Measurements from ENCODE around the gene CNN2.

The CNN2 gene

GRCh38 chr19:996051-996838, 30.2 kb upstream of the CNN2 start:
- FAIRE-seq, result no peak

- no peak for FAIRE-seq
These were observed 28.3 kb upstream of the CNN2 start for GRCh38 chr19:998064-998463.

DNA sequence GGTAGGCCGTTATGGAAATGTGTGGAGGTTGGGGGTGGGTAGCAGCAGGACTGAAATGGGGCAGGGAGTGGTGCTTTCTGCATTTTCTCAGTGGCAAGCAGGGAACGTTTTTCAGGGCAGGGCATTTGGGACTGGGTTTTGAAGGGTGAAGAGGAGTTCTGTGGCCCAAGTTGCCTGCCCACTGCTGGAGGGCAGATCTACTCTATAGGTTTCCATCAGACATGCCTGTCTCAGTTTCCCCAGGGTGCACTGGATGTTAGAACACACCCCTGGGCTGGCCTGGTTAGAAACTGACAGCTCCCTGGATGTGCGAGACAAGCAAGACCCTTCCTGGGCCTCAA, 27.1 kb upstream of the CNN2 start:
- no peak for FAIRE-seq

GRCh38 chr19:1000095-1000494, 26.3 kb upstream of the CNN2 start, which contains the start of gene GRIN3B:
TSS of gene GRIN3B (plus strand) at chr19:1000419. CDS start at chr19:1000438, 19 bp downstream.
- FAIRE-seq, result no peak

- FAIRE-seq, result no peak
These were observed 25.5 kb upstream of the CNN2 start for GRCh38 chr19:1000591-1001537.

- FAIRE-seq, result no peak
These were observed 24.8 kb upstream of the CNN2 start for GRCh38 chr19:1001538-1002166.

DNA sequence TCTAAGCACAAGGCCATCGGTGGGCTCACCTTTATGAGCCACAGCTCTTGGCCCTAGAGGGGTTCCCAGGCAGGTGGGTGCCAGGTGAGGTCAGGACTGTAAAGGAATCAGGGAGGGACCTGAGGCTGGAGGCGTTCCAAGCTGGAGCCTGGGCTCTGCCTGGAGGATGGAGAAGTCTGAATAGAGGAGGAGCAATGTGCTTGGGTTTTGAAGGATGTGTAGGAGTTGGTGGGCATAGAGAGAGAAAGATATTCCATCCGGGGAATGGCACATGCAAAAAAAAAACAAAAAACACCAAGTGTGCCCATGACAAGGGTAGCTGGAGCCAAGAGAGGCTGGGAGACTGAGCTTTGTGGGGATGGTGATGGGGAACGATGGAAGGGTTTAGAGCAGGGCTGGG, 23.8 kb upstream of the CNN2 start:
- FAIRE-seq, result no peak

DNA sequence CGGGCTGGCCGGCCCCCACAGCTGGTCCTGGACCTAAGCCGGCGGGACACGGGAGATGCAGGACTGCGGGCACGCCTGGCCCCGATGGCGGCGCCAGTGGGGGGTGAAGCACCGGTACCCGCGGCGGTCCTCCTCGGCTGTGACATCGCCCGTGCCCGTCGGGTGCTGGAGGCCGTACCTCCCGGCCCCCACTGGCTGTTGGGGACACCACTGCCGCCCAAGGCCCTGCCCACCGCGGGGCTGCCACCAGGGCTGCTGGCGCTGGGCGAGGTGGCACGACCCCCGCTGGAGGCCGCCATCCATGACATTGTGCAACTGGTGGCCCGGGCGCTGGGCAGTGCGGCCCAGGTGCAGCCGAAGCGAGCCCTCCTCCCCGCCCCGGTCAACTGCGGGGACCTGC, 23.1 kb upstream of the CNN2 start:
- FAIRE-seq, result no peak

- no peak for FAIRE-seq
These were observed 22.1 kb upstream of the CNN2 start for GRCh38 chr19:1004204-1004802.

GRCh38 chr19:1004803-1005664, 21.4 kb upstream of the CNN2 start:
- no peak for FAIRE-seq

GRCh38 chr19:1006711-1007398, 19.6 kb upstream of the CNN2 start:
- no peak for FAIRE-seq

- no peak for FAIRE-seq
These were observed 18.8 kb upstream of the CNN2 start for GRCh38 chr19:1007399-1008251.

DNA sequence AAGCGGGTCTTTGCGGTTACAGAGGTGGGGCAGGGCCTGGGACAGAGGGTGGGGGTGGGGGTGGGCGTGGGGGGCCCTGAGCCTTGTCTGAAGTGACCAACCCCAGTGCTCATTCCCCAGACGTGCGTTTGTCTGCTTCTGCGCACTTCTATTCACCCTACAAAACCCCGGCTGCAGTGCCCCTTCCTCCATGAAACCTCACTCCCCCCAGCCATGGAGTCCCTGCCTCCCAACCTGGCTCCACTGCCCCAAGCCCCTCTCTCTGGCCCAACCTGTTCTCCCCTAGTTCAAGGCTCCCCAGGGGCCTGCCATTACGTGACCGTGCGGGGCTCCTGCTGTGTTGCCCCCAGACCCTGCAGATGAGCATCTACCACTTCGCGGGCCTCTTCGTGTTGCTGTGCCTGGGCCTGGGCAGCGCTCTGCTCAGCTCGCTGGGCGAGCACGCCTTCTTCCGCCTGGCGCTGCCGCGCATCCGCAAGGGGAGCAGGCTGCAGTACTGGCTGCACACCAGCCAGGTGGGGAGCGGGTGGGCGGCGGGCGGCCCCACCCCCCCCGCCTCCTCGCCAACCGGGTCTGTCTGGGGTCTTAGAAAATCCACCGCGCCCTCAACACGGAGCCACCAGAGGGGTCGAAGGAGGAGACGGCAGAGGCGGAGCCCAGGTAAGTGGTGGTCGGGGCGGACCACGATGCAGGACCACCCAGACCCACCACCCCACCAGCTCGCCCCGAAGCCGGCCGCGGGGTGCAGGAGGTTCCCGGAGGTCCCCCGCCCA, 18.0 kb upstream of the CNN2 start:
- FAIRE-seq, result no peak

GRCh38 chr19:1009041-1009980, 17.1 kb upstream of the CNN2 start:
- FAIRE-seq, result no peak

DNA sequence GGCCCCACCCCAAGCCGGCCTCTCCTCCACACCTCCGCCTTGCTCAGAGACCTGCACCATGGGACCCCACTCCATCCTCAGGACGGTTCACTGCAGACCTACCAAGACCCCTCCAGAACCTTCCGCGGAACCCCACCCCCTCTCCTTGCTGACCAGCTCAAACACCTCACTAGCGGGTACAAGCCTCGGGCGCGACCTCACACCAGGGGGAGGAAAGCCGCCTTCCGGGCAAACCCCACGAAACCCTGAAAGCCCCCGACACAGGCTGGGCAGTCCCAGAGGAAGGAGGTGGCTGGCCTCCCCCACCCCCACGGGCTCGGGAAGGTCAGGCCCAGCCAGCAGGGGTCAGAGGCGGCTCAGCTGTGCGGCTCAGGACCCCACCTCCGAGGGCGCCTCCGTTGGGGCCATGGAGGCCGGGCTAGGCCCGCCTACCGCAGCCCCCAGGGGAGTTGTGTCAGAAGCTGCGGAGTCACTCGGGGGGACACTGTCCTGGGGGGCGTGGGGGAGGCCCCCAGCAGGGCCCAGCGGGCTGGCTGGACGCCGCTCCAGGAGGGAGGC, 16.3 kb upstream of the CNN2 start:
- FAIRE-seq, result no peak

DNA sequence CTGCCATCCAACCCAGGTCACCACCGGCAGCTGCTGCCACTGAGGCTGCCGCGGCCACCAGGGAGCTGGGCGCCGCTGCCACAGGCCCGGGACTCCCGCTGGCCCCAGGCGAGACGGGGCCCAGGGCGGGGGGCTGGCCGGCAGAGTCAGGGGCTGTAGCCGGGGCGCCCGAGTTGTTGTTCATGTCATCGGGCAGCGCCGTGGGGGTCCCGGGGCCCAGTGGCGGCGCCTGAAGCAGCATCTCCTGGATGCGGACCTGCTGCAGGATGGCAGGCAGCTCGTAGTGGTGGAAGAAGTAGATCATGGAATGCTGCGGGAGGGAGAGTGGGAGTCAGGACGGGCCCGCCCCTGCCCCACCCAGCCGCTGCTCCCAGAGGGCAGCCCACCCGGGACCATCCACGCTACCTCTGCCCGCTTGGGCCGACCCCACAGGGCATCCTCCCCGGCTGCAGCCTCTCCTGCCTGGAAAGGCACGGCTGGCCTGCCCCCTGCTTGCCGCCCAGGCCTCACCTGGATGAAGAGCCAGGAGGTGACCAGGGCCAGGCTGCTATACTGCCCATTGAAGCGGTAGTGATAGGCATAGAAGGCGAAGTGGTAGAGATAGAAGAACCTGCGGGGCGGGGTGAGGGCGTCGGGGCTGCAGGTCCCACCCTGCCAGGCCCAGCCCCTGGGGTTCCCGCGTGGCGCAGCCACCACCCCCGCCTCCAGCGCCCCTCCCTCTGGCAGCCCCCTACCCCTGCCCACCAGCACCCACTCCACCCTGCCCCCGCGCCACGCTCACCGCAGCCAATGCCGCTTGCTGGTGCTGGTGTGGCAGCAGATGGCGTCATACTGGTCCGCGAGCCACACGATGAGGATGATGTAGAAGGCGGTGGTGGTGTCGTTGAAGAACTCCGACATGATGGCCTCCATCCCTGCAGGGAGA, 15.6 kb upstream of the CNN2 start:
- FAIRE-seq, result no peak

GRCh38 chr19:1011831-1012333, 14.5 kb upstream of the CNN2 start:
- FAIRE-seq, result no peak

All from endometrium (tissue), 2 donors.